Heart left ventricle (tissue), 16 donors: Measurements from ENCODE around the gene CACNA2D3. TPM values are rescaled to one million over a fixed set of nuclear protein-coding genes. Genes with fewer than 3 reads are reported as not detected.

ENCODE experiments used
- ATAC-seq, 4 donors: fragments of 200-7000 bp; cut with Tn5 transposase; one replicate each; pipeline ENCODE4 v1.9.1; 2020 to 2022; ENCODE audit warnings: moderate library complexity in 4 of 4, mild to moderate bottlenecking in 3 of 4, moderate number of reproducible peaks in 1 of 4
- DNase-seq, 5 donors: peaks; one replicate each; pipeline ENCODE4 v3.0.0-alpha.2; 2020
- H3K27ac ChIP-seq, 12 donors: fragments of 200-600 bp; sonication (generic) in 4 of 12; one replicate each; pipeline versions ENCODE4 v1.5.0 to v1.8.0; 2016 to 2022; ENCODE audit warnings: mild to moderate bottlenecking in 2 of 12
- H3K27me3 ChIP-seq, 9 donors: fragments of 200-600 bp; sonication (generic) in 2 of 9; one replicate each; pipeline versions ENCODE4 v1.5.1 to v1.8.0; 2016 to 2022; ENCODE audit warnings: mild to moderate bottlenecking in 3 of 9
- H3K36me3 ChIP-seq, 9 donors: fragments of 200-600 bp; sonication (generic) in 2 of 9; one replicate each; pipeline versions ENCODE4 v1.5.0 to v1.8.0; 2018 to 2022; ENCODE audit warnings: mild to moderate bottlenecking in 2 of 9
- H3K4me1 ChIP-seq, 12 donors: fragments of 200-600 bp; sonication (generic) in 4 of 12; one replicate each; pipeline versions ENCODE4 v1.5.0 to v1.8.0; 2016 to 2022; ENCODE audit warnings: mild to moderate bottlenecking in 3 of 12
- H3K4me3 ChIP-seq, 12 donors: fragments of 200-600 bp; sonication (generic) in 4 of 12; one replicate each; pipeline versions ENCODE4 v1.5.0 to v1.8.0; 2017 to 2022; ENCODE audit warnings: mild to moderate bottlenecking in 9 of 12, moderate library complexity in 4 of 12
- H3K9me3 ChIP-seq, 12 donors: fragments of 200-600 bp; sonication (generic) in 4 of 12; one replicate each; pipeline versions ENCODE4 v1.5.0 to v1.8.0; 2016 to 2022; ENCODE audit warnings: mild to moderate bottlenecking in 1 of 12
- POLR2A ChIP-seq, 2 donors: fragments of 450-650 bp; IDR thresholded peaks; one replicate each; pipeline ENCODE4 v1.6.1; 2017; ENCODE audit warnings: antibody characterized with exemption in 2 of 2, mild to moderate bottlenecking in 2 of 2, moderate library complexity in 2 of 2
- WGBS, 4 donors: extraction: QIAGEN DNeasy Blood & Tissue Kit in 2 of 4; methylation state at CpG; one replicate each; pipeline versions ENCODE4 v1.1.5 to v1.1.7; 2013 to 2018; 5-methylcytosine and 5-hydroxymethylcytosine counted together
- intact Hi-C, 10 donors: fragments of 100-400 bp; cut with DNase I; formaldehyde crosslinking; loops; one replicate each; pipeline versions ENCODE4 v1.11.1 to v1.14.2; 2022
- polyA plus RNA-seq, 2 donors: library from polyadenylated mRNA; stranded (reverse); fragments of 200-250 nt; gene quantifications; one replicate each; pipeline ENCODE4 v1.2.3, GENCODE V29; 2013
- total RNA-seq, 9 donors: library from RNA; depleted of rRNA in 2 of 9; stranded (reverse); fragments of >200 nt in 2 of 9; fragmentation: NEBNext Ultra II Directional in 3 of 9; extraction: Animal tissue kit (Norgen Biotek cat#: 25700) in 3 of 9; gene quantifications; one replicate each; pipeline versions ENCODE4 v1.1.0 to v1.2.4, GENCODE V29; 2016 to 2023
- TF ChIP-seq, protein P1 (sequence below), 12 donors: fragments of 200-600 bp; sonication (generic) in 4 of 12; IDR thresholded peaks; one replicate each; pipeline versions ENCODE4 v1.5.0 to v1.8.0; 2018 to 2022; ENCODE audit warnings: antibody characterized with exemption in 12 of 12, mild to moderate bottlenecking in 5 of 12
- donor health status: ischemic (EF 13 %, LVEDD 7.1; RV severe dilation, severe dysfunction).
- donor health status: healthy with polysubstance abuse.
- donor health status: DM: no; HTN: yes; CAD: no.
- donor health status: DM: no; HTN: no; CAD: no.
- donor health status: ischemic (EF 25% LVEDD 6.9; RV normal size, moderate dysfunction).
- donor health status: ischemic (EF 25% LVEDD 5.7; RV mildly dilated, moderate dysfunction).
- donor health status: healthy.
- donor health status: DM: yes; HTN: yes; CAD: no.
- donor health status: ischemic (EF 35%, LVEDD 5.7; RV mildly dilated, moderate dysfunction).
- donor health status: nonischemic (EF 11% LVEDD 7.7; RV severe dilation, severe dysfunction).
- donor health status: DM: yes; HTN: yes; CAD: no.
- donor health status: PGD.
- donor health status: ischemic (EF 29% LVEDD 5.4; RV normal size, mild dysfunction).
- donor health status: nonischemic (EF 23%, LVEDD 6.1; RV moderate dilation, normal function).

CACNA2D3 gene
- total and polyA plus RNA-seq, 11 donors, result 0.17 to 25.1 (median 12.8) TPM

DNA sequence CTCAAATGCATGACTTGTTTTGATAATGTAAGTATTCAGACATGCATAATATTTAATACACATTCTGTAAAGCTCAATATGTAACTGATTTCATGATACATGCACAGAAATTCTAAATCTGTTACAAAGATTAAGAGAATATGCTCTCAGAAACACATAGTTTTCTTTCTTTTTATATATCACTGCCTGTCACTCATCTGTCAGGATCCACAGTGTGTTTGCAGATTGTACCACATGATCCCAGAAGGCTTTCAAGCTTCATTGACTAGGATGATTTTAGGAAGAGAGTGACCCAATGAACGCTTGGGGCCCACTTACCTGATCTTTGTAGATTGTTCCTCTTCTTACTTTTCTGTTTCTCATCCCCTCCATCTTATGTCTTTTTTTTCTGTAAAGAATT, 261.9 kb downstream of the CACNA2D3 start:
- DNase-seq (no peak), ATAC-seq (no peak)
- Histone ChIP-seq H3K36me3 (no peaks in the 10 kb centered on the region), H3K27me3 (no peaks in the 10 kb centered on the region), H3K4me1 (no peaks in the 10 kb centered on the region), H3K27ac (no peak overlapping the region), H3K9me3 (no peaks in the 10 kb centered on the region), H3K4me3 (no peak overlapping the region)
- TF ChIP-seq, protein P1, sequence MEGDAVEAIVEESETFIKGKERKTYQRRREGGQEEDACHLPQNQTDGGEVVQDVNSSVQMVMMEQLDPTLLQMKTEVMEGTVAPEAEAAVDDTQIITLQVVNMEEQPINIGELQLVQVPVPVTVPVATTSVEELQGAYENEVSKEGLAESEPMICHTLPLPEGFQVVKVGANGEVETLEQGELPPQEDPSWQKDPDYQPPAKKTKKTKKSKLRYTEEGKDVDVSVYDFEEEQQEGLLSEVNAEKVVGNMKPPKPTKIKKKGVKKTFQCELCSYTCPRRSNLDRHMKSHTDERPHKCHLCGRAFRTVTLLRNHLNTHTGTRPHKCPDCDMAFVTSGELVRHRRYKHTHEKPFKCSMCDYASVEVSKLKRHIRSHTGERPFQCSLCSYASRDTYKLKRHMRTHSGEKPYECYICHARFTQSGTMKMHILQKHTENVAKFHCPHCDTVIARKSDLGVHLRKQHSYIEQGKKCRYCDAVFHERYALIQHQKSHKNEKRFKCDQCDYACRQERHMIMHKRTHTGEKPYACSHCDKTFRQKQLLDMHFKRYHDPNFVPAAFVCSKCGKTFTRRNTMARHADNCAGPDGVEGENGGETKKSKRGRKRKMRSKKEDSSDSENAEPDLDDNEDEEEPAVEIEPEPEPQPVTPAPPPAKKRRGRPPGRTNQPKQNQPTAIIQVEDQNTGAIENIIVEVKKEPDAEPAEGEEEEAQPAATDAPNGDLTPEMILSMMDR (IDR thresholded peaks at IDR 0.05), result no peak
- TF ChIP-seq POLR2A (IDR thresholded peaks at IDR 0.05), result no peak
- 77 to 84% (median 80%) methylated on average over 1 of the region's 1 CpG for WGBS, 4 donors
- intact Hi-C loops, result no loop called here

DNA sequence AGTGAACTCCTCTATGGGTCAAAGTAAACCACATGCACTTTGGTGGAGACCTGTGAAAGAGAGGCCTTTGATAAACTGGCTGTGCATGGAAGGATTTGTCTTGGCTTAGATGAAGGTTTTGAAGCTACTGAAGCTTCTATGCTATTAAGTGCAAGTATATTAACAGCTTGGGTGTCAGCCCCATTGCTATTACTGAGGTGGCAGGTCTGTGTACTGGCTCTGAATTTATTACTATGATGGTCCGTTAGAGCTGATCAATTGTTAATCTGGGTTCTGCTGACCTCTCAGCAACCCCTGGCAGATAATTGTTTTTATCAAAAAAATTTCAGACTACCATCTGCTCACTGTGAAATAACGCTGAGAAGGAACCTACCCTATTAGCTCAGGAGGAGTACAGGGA, 268.2 kb downstream of the CACNA2D3 start:
- TF ChIP-seq, protein P1 (IDR thresholded peaks at IDR 0.05), result no peak
- no peak for TF ChIP-seq POLR2A (IDR thresholded peaks at IDR 0.05)
- WGBS, 4 donors, result 73 to 78% (median 76%) methylated on average over 2 of the region's 2 CpGs
- no peaks in the 10 kb centered on the region for H3K36me3 ChIP-seq
- no peak for ATAC-seq
- no peaks in the 10 kb centered on the region for H3K9me3 ChIP-seq
- intact Hi-C loops, result no loop called here
- H3K27ac ChIP-seq, result no peak overlapping the region
- no peak overlapping the region for H3K4me3 ChIP-seq
- DNase-seq, result no peak
- no peaks in the 10 kb centered on the region for H3K27me3 ChIP-seq
- H3K4me1 ChIP-seq, result no peaks in the 10 kb centered on the region

DNA sequence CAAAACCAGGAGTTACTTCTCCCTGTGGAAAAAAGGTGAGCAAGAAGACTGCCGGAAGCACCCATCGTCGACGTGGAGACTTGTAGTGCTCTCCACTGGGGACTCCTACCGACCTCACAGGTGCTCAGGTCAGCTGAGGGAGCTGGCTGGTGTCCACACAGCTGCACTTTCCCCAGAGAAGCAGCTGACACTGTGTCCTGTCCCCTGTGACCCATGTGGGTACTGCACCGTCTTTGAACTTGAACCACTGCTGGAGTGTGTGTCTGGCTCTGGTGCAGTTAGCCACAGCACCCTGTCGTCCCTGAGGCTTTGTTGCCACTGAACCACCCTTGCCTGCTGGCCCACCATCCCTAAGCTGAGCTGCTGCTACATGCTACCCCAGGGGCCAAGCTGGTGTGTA, 270.8 kb downstream of the CACNA2D3 start:
- WGBS, 4 donors, result 73 to 82% (median 76%) methylated on average over 5 to 7 of the region's 7 CpGs
- no peak for DNase-seq
- H3K27ac ChIP-seq, result no peak overlapping the region
- H3K9me3 ChIP-seq, result no peaks in the 10 kb centered on the region
- TF ChIP-seq POLR2A (IDR thresholded peaks at IDR 0.05), result no peak
- TF ChIP-seq, protein P1 (IDR thresholded peaks at IDR 0.05), result no peak
- H3K4me3 ChIP-seq, result no peak overlapping the region
- intact Hi-C loops, result no loop called here
- no peaks in the 10 kb centered on the region for H3K36me3 ChIP-seq
- peak in 1 of 4 donors; percentile 22 for ATAC-seq
- H3K27me3 ChIP-seq, result no peaks in the 10 kb centered on the region
- no peaks in the 10 kb centered on the region for H3K4me1 ChIP-seq

DNA sequence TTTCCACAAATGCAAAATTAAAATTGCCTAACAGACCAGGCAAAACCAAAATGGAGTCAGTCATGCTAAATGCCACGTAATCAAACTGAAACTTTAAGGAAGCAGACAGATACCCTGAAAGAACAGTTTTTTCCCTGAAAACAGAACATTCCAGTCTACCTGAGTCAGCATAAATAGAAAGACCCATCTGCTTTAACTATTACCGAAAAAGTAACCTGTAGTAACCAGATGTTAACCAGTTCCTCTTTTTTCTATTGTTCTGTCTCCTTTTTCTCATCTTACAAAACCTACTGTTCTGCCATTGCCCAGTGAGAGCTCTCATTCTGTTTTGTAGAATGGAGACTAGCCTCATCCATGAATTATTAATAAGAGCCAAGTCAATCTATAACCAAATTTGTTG, 286.0 kb downstream of the CACNA2D3 start:
- no peaks in the 10 kb centered on the region for H3K4me1 ChIP-seq
- TF ChIP-seq POLR2A (IDR thresholded peaks at IDR 0.05), result no peak
- TF ChIP-seq, protein P1 (IDR thresholded peaks at IDR 0.05), result no peak
- H3K36me3 ChIP-seq, result no peaks in the 10 kb centered on the region
- H3K4me3 ChIP-seq, result no peak overlapping the region
- ATAC-seq (no peak), DNase-seq (no peak)
- H3K9me3 ChIP-seq, result peaks cover 0 to under 1% (median 0%) of the 10 kb centered on the region in 12 donors
- no peak overlapping the region for H3K27ac ChIP-seq
- intact Hi-C loops, result no loop called here
- no peaks in the 10 kb centered on the region for H3K27me3 ChIP-seq
- 79 to 89% (median 87%) methylated on average over 2 of the region's 2 CpGs for WGBS, 4 donors
